ENCODE results near the gene ANLN. TPM values are rescaled to one million over a fixed set of nuclear protein-coding genes. Genes with fewer than 3 reads are reported as not detected.

ANLN gene, protein sequence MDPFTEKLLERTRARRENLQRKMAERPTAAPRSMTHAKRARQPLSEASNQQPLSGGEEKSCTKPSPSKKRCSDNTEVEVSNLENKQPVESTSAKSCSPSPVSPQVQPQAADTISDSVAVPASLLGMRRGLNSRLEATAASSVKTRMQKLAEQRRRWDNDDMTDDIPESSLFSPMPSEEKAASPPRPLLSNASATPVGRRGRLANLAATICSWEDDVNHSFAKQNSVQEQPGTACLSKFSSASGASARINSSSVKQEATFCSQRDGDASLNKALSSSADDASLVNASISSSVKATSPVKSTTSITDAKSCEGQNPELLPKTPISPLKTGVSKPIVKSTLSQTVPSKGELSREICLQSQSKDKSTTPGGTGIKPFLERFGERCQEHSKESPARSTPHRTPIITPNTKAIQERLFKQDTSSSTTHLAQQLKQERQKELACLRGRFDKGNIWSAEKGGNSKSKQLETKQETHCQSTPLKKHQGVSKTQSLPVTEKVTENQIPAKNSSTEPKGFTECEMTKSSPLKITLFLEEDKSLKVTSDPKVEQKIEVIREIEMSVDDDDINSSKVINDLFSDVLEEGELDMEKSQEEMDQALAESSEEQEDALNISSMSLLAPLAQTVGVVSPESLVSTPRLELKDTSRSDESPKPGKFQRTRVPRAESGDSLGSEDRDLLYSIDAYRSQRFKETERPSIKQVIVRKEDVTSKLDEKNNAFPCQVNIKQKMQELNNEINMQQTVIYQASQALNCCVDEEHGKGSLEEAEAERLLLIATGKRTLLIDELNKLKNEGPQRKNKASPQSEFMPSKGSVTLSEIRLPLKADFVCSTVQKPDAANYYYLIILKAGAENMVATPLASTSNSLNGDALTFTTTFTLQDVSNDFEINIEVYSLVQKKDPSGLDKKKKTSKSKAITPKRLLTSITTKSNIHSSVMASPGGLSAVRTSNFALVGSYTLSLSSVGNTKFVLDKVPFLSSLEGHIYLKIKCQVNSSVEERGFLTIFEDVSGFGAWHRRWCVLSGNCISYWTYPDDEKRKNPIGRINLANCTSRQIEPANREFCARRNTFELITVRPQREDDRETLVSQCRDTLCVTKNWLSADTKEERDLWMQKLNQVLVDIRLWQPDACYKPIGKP
- total RNA-seq: 100 to 1,000 TPM in 1 of 2 donors, 10 to 100 TPM in 1; 63.4 to 117 TPM

DNA sequence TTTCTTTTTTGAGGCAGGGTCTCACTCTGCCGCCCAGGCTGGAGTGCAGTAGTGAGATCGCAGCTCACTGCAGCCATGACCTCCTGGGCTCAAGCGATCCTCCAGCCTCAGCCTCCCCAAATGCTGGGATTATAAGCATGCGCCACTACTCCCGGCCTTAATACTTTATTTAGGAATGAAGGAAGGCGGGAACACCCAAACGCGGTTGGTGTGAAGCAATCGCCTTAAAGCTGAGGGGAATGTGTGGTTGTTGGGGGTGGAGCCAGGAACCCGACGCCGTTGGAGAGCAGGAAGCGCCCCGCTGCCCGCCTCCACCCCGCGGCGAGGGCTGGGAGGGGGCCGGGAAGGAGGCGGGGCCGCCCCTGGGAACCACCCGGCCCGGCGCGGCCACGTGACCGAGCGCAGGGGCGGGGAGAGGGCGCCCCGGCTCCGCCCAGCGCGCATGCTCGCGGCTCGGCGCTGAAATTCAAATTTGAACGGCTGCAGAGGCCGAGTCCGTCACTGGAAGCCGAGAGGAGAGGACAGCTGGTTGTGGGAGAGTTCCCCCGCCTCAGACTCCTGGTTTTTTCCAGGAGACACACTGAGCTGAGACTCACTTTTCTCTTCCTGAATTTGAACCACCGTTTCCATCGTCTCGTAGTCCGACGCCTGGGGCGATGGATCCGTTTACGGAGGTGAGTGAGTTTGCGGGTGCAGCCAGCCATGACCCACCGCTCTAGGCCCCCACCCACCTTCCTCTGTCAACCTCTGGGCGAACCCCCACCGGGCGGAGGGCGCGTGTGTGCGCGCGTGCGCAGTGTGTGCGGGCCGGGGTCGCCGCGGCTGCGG is at the start of gene ANLN:
ANLN (plus strand) TSS at position 492 of the 828 bp plus-strand sequence; CDS start at position 657, 165 bp downstream.
- no peaks in the 10 kb centered on the region for H3K9me3 Mint-ChIP-seq
- ATAC-seq (peak; percentile 80 to 81), DNase-seq (ENCODE audit: low spot score in 2 of 2) (peak; percentile 86 to 94)
- H3K36me3 Mint-ChIP-seq: peaks cover 10 to 33% of the 10 kb centered on the region in 2 donors
- H3K27ac Mint-ChIP-seq: peak within 1 kb of the TSS; percentile 91 to 92

DNA sequence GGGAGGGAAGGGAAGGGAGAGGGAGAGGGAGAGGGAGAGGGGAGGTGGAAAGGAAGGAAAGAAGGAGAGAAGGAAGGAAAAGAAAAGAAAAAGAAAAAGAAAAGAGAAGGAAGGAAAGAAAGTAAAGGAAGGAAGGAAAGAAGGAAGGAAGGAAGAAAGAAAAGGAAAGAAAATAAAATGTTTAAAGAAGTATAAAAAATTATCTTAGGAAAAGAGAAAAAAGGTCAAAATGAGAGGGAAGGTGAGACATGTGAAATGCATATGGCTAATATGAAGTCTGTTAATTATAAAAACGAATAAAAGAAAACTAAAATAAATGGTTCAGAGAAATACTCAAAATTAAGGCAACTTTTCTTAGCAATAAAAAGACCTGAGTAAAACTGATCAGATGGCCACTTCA is 46.1 kb upstream of the ANLN start:
- H3K27ac Mint-ChIP-seq: no peak overlapping the region
- H3K9me3 Mint-ChIP-seq: no peaks in the 10 kb centered on the region
- H3K36me3 Mint-ChIP-seq: no peaks in the 10 kb centered on the region
- DNase-seq (ENCODE audit: low spot score in 2 of 2): no peak
- ATAC-seq: no peak

DNA sequence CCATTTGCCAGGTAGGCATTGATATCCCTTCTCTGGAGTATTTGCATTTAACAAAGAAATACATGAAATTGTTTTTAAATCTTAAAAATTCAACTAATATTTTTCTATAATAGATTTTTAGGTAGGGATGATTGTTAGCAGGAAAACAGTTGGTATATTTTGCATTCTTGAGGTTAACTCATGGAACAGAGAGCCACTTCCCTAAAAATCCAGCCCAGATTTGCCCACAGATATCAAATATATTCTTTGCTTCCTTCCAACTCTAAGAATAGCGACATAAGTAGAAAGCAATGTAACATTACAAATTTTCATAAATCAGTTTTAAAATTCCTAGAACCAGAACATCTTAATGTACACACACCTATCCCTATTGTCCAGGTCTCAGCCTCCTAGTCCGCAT is 45.0 kb upstream of the ANLN start:
- ATAC-seq: no peak
- H3K27ac Mint-ChIP-seq: no peak overlapping the region
- no peaks in the 10 kb centered on the region for H3K36me3 Mint-ChIP-seq
- no peak for DNase-seq (ENCODE audit: low spot score in 2 of 2)
- no peaks in the 10 kb centered on the region for H3K9me3 Mint-ChIP-seq

DNA sequence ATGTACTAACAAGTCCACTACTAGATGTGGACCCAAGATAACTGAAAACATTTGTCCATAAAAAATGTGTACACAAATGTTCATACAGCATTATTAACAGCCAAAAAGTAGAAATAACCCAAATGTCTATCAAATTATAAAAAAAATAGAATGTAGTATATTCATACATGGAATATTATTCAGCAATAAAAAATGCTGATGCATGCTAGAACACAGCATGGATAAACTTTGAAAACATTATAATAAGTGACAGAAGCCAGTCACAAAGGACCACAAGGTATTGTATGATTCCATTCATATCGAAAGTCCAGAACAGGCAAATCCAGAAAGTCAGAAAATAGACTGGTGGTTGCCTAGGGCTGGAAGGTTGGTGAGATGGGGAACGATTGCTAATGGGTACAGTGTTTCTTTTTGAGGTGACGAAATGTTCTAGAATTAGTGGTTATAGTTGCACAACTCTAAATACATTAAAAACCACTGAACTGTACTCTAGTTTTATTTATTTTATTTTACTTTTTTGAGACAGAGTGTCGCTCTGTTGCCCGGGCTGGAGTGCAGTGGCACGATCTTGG is 43.3 kb upstream of the ANLN start:
- H3K27ac Mint-ChIP-seq: no peak overlapping the region
- no peaks in the 10 kb centered on the region for H3K36me3 Mint-ChIP-seq
- no peaks in the 10 kb centered on the region for H3K9me3 Mint-ChIP-seq
- ATAC-seq (peak in 1 of 2 donors; percentile 64), DNase-seq (ENCODE audit: low spot score in 2 of 2) (no peak)

DNA sequence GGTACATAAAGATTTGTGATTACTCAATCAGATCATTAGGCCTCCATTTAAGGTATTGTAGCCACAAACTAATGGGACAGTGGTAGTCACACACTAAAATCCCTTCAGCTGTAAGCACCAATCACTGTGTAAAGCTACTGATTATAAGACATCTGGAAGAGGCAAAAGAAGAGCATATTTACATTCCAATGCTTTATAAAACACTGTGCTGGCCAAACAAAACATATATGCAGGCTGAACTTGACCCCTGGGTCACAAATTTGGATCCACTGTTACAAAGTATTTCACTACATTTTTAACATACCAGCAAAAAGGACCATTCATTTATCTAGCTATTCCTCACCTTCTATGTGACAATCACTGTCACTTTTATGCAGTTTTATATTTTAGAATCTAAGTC is 41.4 kb upstream of the ANLN start:
- Mint-ChIP-seq H3K36me3 (no peaks in the 10 kb centered on the region), H3K9me3 (no peaks in the 10 kb centered on the region), H3K27ac (no peak overlapping the region)
- no peak for DNase-seq (ENCODE audit: low spot score in 2 of 2)
- no peak for ATAC-seq

DNA sequence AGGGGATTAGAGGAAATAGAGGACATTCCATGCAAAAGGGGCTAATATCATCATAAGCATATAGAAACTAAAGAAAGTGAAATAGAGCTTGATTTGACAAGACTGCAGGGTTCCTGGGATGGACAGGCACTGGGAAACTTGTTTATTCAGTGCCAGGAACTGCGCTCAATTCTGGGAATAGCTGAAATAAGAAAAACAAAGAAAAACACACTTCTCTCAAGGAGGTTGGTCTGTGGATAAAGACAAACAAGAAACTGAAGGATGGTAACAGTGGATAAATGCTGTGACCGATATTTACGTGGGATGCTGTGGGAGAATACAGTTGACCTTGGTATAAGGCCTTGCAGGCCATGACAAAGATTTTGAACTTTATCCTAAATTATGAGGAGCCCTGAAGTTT is 40.9 kb upstream of the ANLN start:
- Mint-ChIP-seq H3K36me3 (no peaks in the 10 kb centered on the region), H3K27ac (no peak overlapping the region), H3K9me3 (no peaks in the 10 kb centered on the region)
- ATAC-seq: no peak
- no peak for DNase-seq (ENCODE audit: low spot score in 2 of 2)

DNA sequence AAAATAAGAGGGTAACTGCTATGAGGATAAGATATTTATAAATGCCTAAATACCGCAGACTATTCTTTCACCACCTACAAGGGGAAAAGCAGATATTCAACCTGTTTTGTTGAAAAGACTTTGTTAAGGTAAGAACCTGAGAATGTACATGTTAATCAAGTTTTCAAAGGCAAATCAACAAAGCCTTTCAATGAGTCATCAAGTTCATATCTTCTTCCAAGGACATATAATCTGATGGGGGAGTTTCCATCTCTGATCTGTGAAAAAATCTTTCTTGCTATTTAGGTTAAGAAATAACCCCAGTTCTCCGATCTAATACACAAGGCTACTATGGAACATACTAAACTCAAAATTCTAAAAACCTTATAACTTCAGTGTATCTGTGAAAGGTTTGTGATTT is 40.0 kb upstream of the ANLN start:
- H3K27ac Mint-ChIP-seq: no peak overlapping the region
- no peak for DNase-seq (ENCODE audit: low spot score in 2 of 2)
- no peak for ATAC-seq

DNA sequence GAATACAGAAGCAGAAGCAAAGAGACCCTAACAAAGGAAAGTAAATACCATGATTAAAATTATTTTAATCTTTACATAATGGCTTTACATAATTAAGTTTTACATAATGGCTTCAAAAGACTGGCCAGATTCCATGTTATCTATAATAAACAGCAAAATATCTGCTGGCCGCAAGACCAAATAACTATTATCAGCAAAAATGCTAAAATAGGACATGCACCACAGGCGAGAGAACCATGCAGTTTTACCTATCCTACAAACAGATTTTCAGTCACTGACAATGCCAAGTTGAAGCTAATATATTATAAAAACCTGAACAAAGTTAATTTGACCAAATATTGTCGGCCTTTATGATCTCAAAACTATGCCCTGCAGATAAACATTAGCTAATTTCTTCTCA is 34.2 kb upstream of the ANLN start:
- Mint-ChIP-seq H3K27ac (no peak overlapping the region), H3K9me3 (no peaks in the 10 kb centered on the region), H3K36me3 (no peaks in the 10 kb centered on the region)
- ATAC-seq: no peak
- no peak for DNase-seq (ENCODE audit: low spot score in 2 of 2)

More for the DNA sequence above, 40.0 kb upstream of the ANLN start:
- H3K9me3 Mint-ChIP-seq: no peaks in the 10 kb centered on the region
- no peaks in the 10 kb centered on the region for H3K36me3 Mint-ChIP-seq

DNA sequence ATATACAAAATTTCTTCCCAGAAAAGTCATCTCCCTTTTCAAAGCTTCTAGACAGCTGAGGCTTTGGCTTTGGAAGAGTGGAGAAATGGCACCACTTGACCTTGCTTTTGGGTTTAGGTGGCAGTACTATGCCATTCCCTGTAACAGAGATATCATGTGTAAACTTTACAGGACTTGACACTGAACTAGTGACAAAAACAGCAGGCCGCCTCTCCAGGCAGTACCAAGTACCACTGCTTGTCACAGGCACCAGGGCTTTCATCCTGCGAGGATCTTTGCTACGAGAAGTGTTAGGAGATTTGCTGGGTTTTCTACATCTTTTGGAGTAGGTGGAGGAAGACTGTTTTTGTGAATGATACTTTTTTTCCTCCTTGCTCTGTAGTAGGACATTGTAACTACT is 32.6 kb upstream of the ANLN start:
- Mint-ChIP-seq H3K27ac (no peak overlapping the region), H3K9me3 (no peaks in the 10 kb centered on the region), H3K36me3 (no peaks in the 10 kb centered on the region)
- DNase-seq (ENCODE audit: low spot score in 2 of 2): no peak
- no peak for ATAC-seq

DNA sequence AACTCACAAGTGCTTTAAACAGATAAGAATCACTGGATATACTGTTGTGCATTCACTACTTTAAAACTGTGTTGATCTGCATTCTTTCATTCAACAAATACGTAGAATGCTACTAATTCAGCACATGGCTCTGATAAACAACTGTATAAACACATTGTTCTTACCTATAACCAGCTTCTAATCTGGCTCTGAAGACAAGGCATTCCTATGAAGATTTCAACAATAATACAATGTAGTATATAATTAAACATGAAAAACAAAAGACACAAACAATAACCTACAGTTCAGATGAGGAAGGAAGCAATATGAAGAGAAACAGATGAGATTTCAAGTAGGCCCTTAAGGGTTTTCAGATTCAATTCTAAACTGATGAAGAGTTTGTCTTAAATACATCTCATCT is 31.1 kb upstream of the ANLN start:
- DNase-seq (ENCODE audit: low spot score in 2 of 2): no peak
- no peak overlapping the region for H3K27ac Mint-ChIP-seq
- no peaks in the 10 kb centered on the region for H3K36me3 Mint-ChIP-seq
- no peaks in the 10 kb centered on the region for H3K9me3 Mint-ChIP-seq
- no peak for ATAC-seq

DNA sequence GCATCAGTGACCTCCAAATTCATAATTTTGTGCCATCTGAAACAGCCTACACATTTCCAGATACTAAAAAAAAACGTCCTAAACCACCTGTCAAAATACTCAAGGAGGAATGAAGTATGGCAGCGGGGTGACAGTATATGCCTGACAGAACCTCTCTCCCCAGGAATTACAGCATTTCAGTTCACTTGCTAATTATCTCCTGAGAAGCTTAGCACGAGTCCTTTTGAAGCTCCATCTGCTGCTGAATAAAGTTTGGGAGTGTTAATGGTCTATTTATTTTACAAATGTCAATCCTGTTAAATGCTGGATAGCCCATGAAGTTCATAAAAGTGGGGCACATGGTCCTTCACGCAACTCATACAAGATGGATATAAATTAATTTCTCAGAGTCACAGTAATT is 29.4 kb upstream of the ANLN start:
- ATAC-seq (no peak), DNase-seq (ENCODE audit: low spot score in 2 of 2) (no peak)
- Mint-ChIP-seq H3K36me3 (no peaks in the 10 kb centered on the region), H3K27ac (no peak overlapping the region), H3K9me3 (no peaks in the 10 kb centered on the region)

DNA sequence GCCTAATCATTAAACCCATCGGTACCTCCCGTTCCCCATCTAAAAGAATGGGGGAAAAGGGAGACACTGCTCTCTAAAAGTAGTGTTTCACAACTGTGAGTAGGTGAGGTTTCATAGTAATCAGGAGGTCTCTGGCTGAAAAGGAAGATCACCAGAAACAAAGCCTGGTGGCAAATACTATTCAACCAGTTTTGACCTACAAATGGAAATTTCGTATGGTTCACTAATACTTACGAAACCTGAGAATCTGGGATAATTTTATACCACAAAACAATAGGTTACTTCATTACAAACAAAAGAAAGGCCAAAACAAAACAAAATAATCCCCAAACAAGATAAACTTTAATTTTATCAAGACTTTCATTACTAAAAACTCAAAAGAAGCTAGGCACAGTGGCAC is 28.4 kb upstream of the ANLN start:
- ATAC-seq (no peak), DNase-seq (ENCODE audit: low spot score in 2 of 2) (no peak)
- no peaks in the 10 kb centered on the region for H3K9me3 Mint-ChIP-seq
- no peak overlapping the region for H3K27ac Mint-ChIP-seq
- H3K36me3 Mint-ChIP-seq: no peaks in the 10 kb centered on the region

DNA sequence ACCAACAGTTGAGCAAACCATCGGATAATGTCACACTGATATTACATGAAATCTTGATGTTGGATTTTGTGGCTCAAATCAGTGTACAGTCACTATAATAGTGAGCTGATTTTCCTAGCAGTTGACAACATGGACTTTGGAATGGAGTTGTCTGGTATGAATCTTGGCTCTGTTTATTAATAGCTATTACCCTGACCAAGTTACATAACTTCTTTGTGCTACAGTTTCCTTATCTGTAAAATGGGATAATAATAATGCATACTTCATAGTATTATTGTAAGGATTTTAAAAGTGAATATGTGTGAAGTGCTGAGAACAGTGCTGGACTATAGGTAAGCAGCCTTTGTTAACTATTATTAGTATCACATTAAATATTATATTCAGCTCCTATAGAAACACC is 26.1 kb upstream of the ANLN start:
- ATAC-seq (no peak), DNase-seq (ENCODE audit: low spot score in 2 of 2) (no peak)
- Mint-ChIP-seq H3K27ac (no peak overlapping the region), H3K9me3 (no peaks in the 10 kb centered on the region), H3K36me3 (no peaks in the 10 kb centered on the region)

DNA sequence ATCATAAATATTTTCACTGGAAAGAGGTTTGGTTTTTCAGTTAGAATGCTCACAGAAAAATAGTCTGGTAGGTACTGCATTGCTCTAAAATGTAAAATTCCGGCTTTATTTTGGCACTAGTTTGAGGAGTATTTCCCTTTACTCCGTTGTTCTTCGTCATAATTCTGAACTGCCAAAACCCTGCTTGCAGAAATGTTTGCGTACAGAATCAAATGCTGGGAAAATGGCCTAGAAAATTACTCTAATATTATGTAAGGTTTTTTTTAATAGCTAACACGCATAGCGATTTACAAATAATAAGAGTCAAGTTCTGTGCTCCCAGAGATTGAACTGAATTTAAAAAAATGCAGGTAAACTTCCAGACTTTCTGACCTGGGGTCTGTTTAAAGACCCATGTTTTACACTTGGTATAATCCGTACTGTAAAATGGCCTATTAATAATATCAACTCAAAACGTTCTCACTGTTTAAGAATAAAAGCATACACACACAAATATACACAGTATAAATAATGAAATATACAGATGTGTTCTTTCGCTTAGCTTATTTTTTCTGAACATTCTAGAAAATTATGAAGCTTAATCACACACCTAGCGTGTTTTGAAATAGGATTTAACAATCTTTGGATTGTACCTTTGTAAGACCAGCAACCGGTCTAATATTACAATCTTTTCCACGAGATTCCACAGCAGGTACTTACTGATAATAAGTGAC is 23.5 kb upstream of the ANLN start:
- Mint-ChIP-seq H3K9me3 (no peaks in the 10 kb centered on the region), H3K27ac (peak overlapping the region in 1 of 2 donors; percentile 33), H3K36me3 (no peaks in the 10 kb centered on the region)
- no peak for ATAC-seq
- no peak for DNase-seq (ENCODE audit: low spot score in 2 of 2)

DNA sequence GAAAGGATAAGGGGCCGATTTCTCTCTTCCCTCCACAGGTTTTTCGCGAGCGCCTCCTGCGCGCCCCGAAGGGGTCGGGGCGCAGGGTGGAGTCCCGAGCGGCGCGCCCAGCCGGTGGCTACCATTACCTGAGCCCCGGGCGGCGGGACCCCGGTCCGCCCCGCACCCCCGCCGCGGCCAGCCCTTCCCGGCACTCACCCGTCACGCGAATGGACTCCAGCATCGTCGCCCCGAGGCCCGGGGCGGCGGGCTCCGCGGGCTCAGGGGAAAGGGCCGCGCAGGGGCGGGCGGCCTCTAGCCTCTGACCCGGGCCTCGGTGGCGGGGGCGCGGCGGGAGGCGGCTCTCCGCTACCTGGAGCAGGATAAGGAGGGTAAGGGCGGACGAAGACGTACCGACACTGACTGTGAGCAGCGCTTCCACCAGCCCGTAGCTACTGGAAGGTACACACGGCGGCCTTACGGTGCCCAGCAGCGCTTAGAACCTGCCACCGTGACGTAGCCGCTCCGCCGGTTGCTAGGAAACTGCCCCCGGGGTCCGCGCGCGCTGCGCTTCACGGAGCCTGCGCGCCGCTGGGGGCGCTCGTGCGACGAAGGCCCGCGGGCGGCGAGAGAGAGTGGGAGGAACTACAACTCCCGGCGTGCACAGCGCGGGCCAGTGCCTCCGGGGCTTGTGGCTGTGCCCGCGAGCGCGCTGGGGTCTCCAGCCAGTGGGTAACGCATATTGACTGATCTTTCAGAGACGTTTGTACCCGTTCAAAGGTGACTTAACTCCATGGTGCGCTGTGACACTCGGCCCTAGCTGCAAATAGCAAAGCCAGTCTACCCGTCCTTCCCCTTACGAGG is 22.7 kb upstream of the ANLN start:
- DNase-seq (ENCODE audit: low spot score in 2 of 2): peak; percentile 91 to 94
- Mint-ChIP-seq H3K9me3 (no peaks in the 10 kb centered on the region), H3K36me3 (no peaks in the 10 kb centered on the region), H3K27ac (peak overlapping the region in 1 of 2 donors; percentile 50)
- ATAC-seq: peak; percentile 96 to 98

Measured in activated naive CD4-positive, alpha-beta T cell treated with anti-CD3 and anti-CD28 coated beads, Interleukin-2, amount 50 U/mL, for 72 hours (primary cell).